Stimulated activated CD8-positive, alpha-beta memory T cell treated with anti-CD3 and anti-CD28 coated beads, Interleukin-15, amount 100 ng/mL, for 4 hours (primary cell): Measurements from ENCODE around the gene PTPN11.
"Not testable (repeated sequence)": the region's sequence is repeated elsewhere in the genome, so short reads cannot be mapped to it uniquely, and the experiment has no call there.

Experiments
- DNase-seq, 2 donors: peaks; one replicate each; pipeline ENCODE4 v3.0.0-alpha.2; 2020; ENCODE audit warnings: low read depth in 2 of 2

PTPN11 gene

DNA sequence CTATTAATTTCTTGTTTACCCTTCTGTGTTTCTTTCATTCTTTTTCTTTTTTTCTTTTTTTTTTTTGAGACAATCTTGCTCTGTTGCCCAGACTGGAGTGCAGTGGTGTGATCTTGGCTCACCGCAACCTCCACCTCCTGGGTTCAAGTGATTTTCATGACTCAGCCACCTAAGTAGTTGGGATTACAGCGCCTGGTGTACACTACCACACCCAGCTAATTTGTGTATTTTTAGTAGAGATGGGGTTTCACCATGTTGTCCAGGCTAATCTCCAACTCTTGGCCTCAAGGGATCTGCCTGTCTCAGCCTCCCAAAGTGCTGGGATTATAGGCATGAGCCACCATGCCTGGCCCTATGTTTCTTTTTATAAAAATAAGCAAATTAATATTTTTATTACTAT lies 29.4 kb downstream of the PTPN11 start:
- not testable (repeated sequence) for DNase-seq

DNA sequence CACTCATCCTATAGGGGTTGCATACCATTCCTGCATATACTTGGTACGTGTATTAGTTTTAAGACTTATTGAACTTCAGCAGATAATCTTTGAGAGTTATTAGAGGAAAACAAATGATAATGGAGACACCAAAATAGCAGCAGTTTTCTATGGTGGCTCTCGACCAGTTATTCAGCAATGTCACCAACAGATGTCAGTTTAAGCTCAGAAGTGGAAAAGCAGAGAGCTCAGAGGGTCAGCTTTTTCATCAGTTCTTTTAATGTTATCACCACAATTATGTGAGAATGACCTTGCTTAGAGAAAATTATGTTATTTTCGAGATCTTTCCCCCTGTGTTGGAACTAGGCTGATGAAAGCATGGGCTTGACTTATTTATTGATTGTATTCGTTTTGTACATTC lies 32.0 kb downstream of the PTPN11 start:
- no peak for DNase-seq

- DNase-seq = no peak
Observed at GRCh38 chr12:112456029-112456428, 37.3 kb downstream of the PTPN11 start.

DNA sequence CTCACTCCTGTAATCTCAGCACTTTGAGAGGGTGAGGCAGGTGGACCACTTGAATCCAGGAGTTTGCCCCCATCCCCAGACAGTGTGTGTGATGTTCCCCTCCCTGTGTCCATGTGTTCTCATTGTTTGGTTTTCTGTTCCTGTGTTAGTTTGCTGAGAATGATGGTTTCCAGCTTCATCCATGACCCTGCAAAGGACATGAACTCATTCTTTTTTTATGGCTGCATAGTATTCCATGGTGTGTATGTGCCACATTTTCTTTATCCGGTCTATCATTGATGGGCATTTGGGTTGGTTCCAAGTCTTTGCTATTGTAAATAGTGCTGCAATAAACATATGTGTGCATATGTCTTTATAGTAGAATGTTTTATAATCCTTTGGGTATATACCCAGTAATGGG lies 38.4 kb downstream of the PTPN11 start:
- DNase-seq = not testable (repeated sequence)

- DNase-seq = no peak
Observed at GRCh38 chr12:112458330-112458729, 39.6 kb downstream of the PTPN11 start.

- DNase-seq = no peak
Observed at GRCh38 chr12:112458751-112459150, 40.0 kb downstream of the PTPN11 start.

DNA sequence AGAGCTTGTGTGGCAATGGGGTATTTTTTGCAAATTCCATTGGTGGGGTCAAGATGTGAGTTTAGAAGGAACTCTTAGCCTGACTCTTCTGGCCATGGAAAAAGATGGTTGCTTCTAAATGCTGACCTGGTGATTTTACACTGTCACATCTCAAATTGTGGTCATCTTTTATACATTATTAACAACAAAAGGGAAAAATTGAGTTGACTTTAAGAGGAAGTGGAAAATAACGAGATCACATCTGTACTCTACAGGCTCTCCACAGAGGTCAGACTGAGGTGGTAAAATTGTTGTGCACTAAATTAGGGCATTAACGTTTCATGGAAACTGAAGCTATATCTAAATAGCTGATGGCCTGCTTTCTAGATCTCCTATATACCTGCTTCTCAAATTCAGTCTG lies 44.7 kb downstream of the PTPN11 start:
- no peak for DNase-seq

GRCh38 chr12:112464605-112465004 lies 45.9 kb downstream of the PTPN11 start:
- no peak for DNase-seq

GRCh38 chr12:112466011-112466422 lies 47.3 kb downstream of the PTPN11 start:
- no peak for DNase-seq

GRCh38 chr12:112466835-112467234 lies 48.1 kb downstream of the PTPN11 start:
- DNase-seq = no peak

- no peak for DNase-seq
Observed at GRCh38 chr12:112468046-112468445, 49.3 kb downstream of the PTPN11 start.

GRCh38 chr12:112473056-112473455 lies 54.3 kb downstream of the PTPN11 start:
- no peak for DNase-seq

GRCh38 chr12:112479413-112479812 lies 60.7 kb downstream of the PTPN11 start:
- no peak for DNase-seq

- no peak for DNase-seq
Observed at GRCh38 chr12:112480931-112481330, 62.2 kb downstream of the PTPN11 start.

GRCh38 chr12:112482733-112483132 lies 64.0 kb downstream of the PTPN11 start:
- DNase-seq = no peak

DNA sequence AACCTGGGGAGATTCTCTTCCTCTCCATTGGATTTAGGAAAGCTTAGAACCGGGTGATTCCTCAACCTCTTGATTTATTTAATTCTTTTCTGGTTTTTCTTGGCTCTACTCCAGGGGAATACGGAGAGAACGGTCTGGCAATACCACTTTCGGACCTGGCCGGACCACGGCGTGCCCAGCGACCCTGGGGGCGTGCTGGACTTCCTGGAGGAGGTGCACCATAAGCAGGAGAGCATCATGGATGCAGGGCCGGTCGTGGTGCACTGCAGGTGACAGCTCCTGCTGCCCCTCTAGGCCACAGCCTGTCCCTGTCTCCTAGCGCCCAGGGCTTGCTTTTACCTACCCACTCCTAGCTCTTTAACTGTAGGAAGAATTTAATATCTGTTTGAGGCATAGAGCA lies 67.6 kb downstream of the PTPN11 start:
- no peak for DNase-seq

- no peak for DNase-seq
Observed at GRCh38 chr12:112488257-112488876, 69.6 kb downstream of the PTPN11 start.

DNA sequence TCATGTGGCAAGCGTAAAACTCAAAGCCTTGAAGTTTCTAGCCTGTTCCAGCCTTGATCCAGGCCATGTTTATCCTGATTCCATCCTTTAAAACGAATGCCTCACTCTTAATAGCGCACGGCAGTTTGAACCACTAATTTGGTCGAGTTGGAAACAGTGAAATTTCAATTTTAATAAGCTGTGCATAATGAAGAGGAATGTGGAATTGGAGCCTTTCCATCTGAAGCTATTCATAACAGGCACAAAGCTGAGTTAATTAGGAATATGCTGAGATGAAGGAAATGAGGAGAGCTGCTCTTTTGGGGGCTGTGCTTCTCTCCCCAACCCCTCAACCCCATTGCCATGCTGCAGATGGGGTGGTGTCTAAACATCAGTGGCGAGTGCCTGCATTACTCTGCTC lies 70.7 kb downstream of the PTPN11 start:
- no peak for DNase-seq

- DNase-seq = no peak
Observed at GRCh38 chr12:112496496-112496895, 77.7 kb downstream of the PTPN11 start.

DNA sequence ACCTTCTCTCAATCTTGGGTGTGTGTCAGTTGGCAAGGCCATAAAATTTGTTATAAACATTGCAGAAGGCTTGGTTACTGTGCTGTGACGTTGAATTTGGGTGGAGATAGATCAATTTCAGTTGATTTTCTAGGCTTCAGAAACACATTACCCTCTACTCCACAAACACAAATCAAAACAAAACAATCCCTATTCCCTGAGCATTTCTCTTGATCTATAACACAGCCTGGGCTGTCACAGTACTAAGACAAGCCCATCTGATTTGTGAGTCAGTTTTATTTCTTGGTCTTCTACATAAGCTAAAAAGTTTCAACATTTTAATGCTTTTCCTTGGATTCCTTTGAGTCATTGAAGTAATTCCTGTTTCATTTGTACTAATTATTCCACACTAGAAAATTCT lies 79.8 kb downstream of the PTPN11 start:
- no peak for DNase-seq

DNA sequence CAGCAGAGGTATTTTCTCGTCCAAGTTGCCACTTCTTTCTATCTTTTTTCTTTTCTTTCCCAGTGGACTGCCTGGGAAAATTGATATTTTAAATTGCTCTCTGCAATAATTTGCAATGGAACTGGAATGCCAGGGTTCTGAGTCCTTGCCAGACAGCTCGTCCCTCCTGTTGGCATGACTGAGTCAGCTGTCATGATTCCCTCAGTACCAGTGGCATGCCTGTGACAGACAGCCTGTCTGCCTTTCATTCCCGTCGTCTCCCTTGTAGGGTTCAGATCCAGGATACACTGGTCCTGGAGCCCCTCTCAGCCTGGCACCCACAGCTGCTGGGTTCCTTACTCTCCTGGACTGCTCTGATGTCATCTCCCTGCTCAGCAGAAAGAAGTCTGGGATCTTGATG lies 84.8 kb downstream of the PTPN11 start:
- DNase-seq = no peak

DNA sequence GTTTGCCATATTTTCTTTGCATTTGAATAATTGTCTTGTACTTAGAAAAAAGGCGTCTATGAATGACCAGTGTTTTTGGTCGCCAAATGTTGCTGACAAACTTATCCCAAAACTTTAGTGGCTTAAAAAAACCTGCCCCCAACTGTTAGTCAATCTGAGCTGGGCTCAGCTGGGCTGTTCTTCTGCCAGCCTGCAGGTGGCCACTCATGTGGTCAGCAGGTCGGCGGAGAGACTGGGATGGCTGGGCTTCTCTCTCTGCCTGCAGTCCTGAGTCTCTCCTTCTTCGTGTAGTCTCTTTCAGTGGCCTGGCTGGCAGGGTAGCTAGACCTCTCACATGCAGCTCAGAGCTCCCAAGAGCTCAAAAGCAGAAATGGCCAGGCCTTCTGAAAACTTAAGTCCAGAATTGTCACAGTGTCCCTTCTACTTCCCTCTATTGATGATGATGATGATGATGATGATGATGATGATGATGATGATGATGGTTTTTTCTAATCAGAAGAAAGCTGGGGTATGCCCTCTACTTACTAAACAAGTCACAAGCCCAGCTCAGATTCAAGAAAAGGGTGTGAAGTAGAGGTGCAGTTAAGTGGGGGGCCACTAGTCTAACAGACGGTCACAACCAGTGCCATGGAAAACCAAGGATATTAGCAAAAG lies 87.9 kb downstream of the PTPN11 start:
- DNase-seq = no peak

DNA sequence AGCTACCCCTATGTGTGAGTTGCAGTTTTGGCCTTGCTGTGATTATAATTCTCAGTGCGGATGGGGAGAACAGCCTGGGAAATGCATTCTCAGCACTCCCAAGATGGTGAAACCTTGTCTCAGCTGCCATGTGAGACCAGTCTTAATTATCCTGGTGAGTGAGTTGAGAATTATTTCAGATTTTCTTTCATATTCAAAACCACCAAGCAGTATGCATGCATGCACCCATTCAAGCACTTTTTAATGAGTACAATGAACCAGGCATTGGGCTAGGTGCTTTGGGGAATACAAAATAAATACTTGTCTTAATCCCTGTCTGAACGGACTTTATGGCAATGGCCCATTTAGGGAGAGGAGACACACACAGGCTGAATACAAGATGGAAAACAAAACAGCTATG lies 94.7 kb downstream of the PTPN11 start:
- no peak for DNase-seq

GRCh38 chr12:112514456-112514855 lies 95.7 kb downstream of the PTPN11 start:
- no peak for DNase-seq
